Natural killer cell treated with Interleukin-12 subunit alpha and Interleukin-12 subunit beta and Interleukin-15 and Interleukin-18, amount 100 ng/mL, for 72 hours (primary cell): ENCODE measurements around the gene ATN1. TPM values are rescaled to one million over a fixed set of nuclear protein-coding genes. Genes with fewer than 3 reads are reported as not detected.

Source experiments
- ATAC-seq, 2 donors: fragments of 150-1000 bp; cut with Tn5 transposase in 1 of 2; sonication (Bioruptor Pico), chemical (Tn5 transposase) in 1 of 2; 2 replicates each; pipeline ENCODE4 v1.10.0; 2021
- DNase-seq: peaks from one replicate; pipeline ENCODE4 v3.0.0; 2022; ENCODE audit warnings: low spot score
- H3K27ac Mint-ChIP-seq, 2 donors: 1 replicate in 1 of 2; 2 replicates in 1 of 2; pipeline ENCODE4 v1.8.0; 2022; ENCODE audit warnings: mixed read lengths in 2 of 2, mild to moderate bottlenecking in 1 of 2, moderate library complexity in 1 of 2
- H3K27me3 Mint-ChIP-seq, 2 donors: 1 replicate in 1 of 2; 2 replicates in 1 of 2; pipeline ENCODE4 v1.8.0; 2022; ENCODE audit warnings: mixed read lengths in 2 of 2
- H3K36me3 Mint-ChIP-seq: one replicate; pipeline ENCODE4 v1.8.0; 2022; ENCODE audit warnings: mixed read lengths
- H3K4me1 Mint-ChIP-seq, 2 donors: 1 replicate in 1 of 2; 2 replicates in 1 of 2; pipeline ENCODE4 v1.8.0; 2022; ENCODE audit warnings: low read depth in 2 of 2, mixed read lengths in 2 of 2, mild to moderate bottlenecking in 1 of 2
- H3K4me3 Mint-ChIP-seq: one replicate; pipeline ENCODE4 v1.8.0; 2022; ENCODE audit warnings: mixed read lengths
- H3K9me3 Mint-ChIP-seq: 2 replicates; pipeline ENCODE4 v1.8.0; 2022; ENCODE audit warnings: mixed read lengths
- total RNA-seq, 2 donors: library from RNA; stranded (reverse); gene quantifications; one replicate each; pipeline ENCODE4 v1.2.3, GENCODE V29; 2022

The ATN1 gene
- total RNA-seq, 2 donors from 2014 or later: 36.5 to 62.2 TPM

DNA sequence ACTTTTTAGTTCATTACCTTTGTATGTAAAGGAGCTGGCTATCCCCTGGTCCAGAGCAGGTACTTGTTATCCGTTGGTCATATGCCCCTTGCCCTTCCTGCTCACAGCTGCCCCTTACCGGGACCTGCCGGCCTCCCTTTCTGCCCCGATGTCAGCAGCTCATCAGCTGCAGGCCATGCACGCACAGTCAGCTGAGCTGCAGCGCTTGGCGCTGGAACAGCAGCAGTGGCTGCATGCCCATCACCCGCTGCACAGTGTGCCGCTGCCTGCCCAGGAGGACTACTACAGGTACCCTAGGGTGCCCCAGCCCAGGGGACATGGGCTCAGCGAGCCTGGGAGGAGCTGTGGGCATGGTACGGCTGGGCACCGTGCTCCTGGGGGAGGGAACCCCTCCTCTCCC lies 13.5 kb downstream of the ATN1 start:
- Mint-ChIP-seq H3K9me3 (no peaks in the 10 kb centered on the region), H3K27me3 (no peaks in the 10 kb centered on the region), H3K27ac (no peak overlapping the region), H3K36me3 (no peaks in the 10 kb centered on the region), H3K4me1 (peaks cover 38 to 53% of the 10 kb centered on the region in 2 donors), H3K4me3 (no peak overlapping the region)
- ATAC-seq (no peak), DNase-seq (no peak)

DNA sequence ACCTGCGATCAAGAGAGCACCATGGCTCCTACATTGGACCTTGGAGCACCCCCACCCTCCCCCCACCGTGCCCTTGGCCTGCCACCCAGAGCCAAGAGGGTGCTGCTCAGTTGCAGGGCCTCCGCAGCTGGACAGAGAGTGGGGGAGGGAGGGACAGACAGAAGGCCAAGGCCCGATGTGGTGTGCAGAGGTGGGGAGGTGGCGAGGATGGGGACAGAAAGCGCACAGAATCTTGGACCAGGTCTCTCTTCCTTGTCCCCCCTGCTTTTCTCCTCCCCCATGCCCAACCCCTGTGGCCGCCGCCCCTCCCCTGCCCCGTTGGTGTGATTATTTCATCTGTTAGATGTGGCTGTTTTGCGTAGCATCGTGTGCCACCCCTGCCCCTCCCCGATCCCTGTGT lies 14.0 kb downstream of the ATN1 start:
- DNase-seq: no peak
- Mint-ChIP-seq H3K4me3 (no peak overlapping the region), H3K27ac (peak overlapping the region in 1 of 2 donors; percentile 97)

DNA sequence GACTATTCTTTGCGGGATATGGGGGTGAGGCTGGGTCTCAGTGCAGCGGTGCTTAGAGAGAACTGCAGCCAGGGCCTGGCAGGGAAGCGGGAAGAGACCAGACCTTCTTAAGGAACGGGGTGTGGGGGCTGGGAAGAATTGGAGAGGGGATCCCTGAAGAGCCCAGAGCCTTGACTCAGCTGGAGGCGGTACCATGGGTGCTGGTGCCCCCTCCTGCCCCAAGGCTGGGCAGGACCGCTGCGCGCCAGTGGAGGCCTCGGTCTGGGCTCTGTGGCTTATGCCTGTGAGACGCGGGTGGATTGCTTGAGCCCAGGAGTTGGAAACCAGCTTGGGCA lies 14.5 kb downstream of the ATN1 start:
- DNase-seq (no peak), ATAC-seq (no peak)
- no peaks in the 10 kb centered on the region for H3K9me3 Mint-ChIP-seq
- H3K4me1 Mint-ChIP-seq: peaks cover 38 to 54% of the 10 kb centered on the region in 2 donors
- no peak overlapping the region for H3K4me3 Mint-ChIP-seq
- no peaks in the 10 kb centered on the region for H3K27me3 Mint-ChIP-seq
- peak overlapping the region; percentile 95 to 97 for H3K27ac Mint-ChIP-seq
- H3K36me3 Mint-ChIP-seq: no peaks in the 10 kb centered on the region

More for the DNA sequence above, 14.0 kb downstream of the ATN1 start:
- Mint-ChIP-seq H3K27me3 (no peaks in the 10 kb centered on the region), H3K4me1 (peaks cover 37 to 52% of the 10 kb centered on the region in 2 donors), H3K36me3 (no peaks in the 10 kb centered on the region), H3K9me3 (no peaks in the 10 kb centered on the region)
- no peak for ATAC-seq

DNA sequence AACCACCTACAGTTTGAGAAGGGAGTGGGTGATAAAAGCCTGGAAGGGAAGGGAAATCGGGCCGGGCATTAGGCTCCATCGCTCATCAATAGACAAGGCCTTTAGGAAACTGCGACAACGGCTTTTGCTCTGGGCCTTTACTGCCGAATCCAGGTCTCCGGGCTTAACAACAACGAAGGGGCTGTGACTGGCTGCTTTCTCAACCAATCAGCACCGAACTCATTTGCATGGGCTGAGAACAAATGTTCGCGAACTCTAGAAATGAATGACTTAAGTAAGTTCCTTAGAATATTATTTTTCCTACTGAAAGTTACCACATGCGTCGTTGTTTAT lies 15.6 kb downstream of the ATN1 start:
- H3K27me3 Mint-ChIP-seq: no peaks in the 10 kb centered on the region
- ATAC-seq: peak; percentile 47 to 57
- peaks cover 42 to 58% of the 10 kb centered on the region in 2 donors for H3K4me1 Mint-ChIP-seq
- no peaks in the 10 kb centered on the region for H3K9me3 Mint-ChIP-seq
- DNase-seq: no peak
- peak overlapping the region; percentile 85 for H3K4me3 Mint-ChIP-seq
- no peaks in the 10 kb centered on the region for H3K36me3 Mint-ChIP-seq
- H3K27ac Mint-ChIP-seq: peak overlapping the region; percentile 95 to 97

DNA sequence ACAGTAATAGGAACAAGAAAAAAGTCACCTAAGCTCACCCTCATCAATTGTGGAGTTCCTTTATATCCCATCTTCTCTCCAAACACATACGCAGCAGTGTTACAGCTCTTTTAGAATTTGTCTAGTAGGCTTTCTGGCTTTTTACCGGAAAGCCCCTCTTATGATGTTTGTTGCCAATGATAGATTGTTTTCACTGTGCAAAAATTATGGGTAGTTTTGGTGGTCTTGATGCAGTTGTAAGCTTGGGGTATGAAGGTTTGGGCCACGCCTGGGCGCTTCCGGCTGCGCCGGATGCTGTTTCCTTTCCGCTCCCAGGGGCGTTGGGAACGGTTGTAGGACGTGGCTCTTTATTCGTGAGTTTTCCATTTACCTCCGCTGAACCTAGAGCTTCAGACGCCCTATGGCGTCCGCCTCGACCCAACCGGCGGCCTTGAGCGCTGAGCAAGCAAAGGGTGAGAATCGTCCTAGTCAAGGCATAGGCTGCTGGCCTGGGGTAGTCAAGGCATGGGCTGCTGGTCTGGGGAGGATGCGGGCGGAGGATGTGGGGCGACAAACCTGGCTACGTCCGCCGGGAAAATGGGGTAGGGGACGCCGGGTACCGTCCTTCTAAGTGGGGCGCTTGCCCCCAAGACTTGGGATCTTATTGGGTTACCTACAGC lies 16.1 kb downstream of the ATN1 start, which contains the start of the genes C12orf57 and RNU7-1:
C12orf57 (plus strand) TSS at position 301 of the 659 bp plus-strand sequence; CDS start at position 401, 100 bp downstream.
RNU7-1 (plus strand) TSS at position 95 of the 659 bp plus-strand sequence.
- Mint-ChIP-seq H3K9me3 (no peaks in the 10 kb centered on the region), H3K4me3 (peak within 1 kb of the TSS; percentile 85), H3K36me3 (no peaks in the 10 kb centered on the region), H3K4me1 (peaks cover 45 to 62% of the 10 kb centered on the region in 2 donors), H3K27me3 (no peaks in the 10 kb centered on the region), H3K27ac (peak within 1 kb of the TSS; percentile 95 to 97)
- DNase-seq (peak; percentile 92), ATAC-seq (peak; percentile 87 to 89)

DNA sequence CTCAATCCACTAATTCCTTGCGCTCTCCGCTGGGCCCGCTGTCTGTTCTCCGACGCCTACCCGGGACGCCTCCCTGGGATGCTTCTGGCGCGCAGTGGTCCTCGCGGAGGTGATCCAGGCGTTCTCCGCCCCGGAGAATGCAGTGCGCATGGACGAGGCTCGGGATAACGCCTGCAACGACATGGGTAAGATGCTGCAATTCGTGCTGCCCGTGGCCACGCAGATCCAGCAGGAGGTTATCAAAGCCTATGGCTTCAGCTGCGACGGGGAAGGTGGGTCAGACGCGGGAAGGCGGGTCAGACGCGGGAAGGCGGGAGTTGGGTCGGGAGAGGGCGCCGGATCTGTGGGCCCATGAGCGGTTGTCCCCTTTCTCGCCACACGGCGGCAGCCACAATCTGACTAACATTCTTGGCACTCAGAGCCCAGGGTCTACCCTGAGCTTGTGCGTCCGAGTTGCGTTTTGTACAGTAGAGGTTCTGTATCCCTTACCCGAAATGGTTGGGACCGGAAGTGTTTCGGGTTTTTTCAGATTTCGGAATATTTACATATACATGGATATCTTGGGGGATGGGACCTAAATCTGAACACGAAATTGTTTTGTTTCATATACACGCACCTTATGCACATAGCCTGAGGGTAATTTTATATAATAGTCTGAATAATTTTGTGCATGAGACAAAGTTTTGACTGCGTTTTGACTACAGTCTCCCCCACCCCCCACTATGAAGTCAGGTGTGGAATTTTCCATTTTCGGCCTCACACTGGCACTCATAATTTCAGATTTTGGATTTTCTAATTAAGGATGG lies 16.8 kb downstream of the ATN1 start:
- ATAC-seq (peak; percentile 71 to 72), DNase-seq (peak; percentile 93)
- no peaks in the 10 kb centered on the region for H3K9me3 Mint-ChIP-seq
- peaks cover 51 to 62% of the 10 kb centered on the region in 2 donors for H3K4me1 Mint-ChIP-seq
- H3K36me3 Mint-ChIP-seq: no peaks in the 10 kb centered on the region
- no peaks in the 10 kb centered on the region for H3K27me3 Mint-ChIP-seq
- H3K4me3 Mint-ChIP-seq: peak overlapping the region; percentile 85
- peak overlapping the region; percentile 95 to 97 for H3K27ac Mint-ChIP-seq

DNA sequence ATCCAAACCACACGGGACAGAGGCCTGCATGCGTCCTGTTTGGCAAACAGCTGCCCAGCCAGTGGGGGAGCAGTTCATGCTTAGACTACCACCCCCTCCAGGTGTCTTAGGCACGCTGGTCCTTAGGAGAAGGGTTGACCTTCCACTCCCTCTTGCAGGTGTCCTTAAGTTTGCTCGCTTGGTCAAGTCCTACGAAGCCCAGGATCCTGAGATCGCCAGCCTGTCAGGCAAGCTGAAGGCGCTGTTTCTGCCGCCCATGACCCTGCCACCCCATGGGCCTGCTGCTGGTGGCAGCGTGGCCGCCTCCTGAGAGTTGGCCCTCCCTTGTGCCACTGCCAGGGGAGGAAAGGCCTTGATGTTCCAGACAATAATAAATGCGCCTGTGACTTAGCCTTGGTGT lies 17.9 kb downstream of the ATN1 start:
- Mint-ChIP-seq H3K9me3 (no peaks in the 10 kb centered on the region), H3K27ac (peak overlapping the region; percentile 95 to 97), H3K36me3 (no peaks in the 10 kb centered on the region), H3K27me3 (no peaks in the 10 kb centered on the region), H3K4me3 (peak overlapping the region; percentile 85), H3K4me1 (peaks cover 61 to 67% of the 10 kb centered on the region in 2 donors)
- DNase-seq: no peak
- ATAC-seq: no peak

DNA sequence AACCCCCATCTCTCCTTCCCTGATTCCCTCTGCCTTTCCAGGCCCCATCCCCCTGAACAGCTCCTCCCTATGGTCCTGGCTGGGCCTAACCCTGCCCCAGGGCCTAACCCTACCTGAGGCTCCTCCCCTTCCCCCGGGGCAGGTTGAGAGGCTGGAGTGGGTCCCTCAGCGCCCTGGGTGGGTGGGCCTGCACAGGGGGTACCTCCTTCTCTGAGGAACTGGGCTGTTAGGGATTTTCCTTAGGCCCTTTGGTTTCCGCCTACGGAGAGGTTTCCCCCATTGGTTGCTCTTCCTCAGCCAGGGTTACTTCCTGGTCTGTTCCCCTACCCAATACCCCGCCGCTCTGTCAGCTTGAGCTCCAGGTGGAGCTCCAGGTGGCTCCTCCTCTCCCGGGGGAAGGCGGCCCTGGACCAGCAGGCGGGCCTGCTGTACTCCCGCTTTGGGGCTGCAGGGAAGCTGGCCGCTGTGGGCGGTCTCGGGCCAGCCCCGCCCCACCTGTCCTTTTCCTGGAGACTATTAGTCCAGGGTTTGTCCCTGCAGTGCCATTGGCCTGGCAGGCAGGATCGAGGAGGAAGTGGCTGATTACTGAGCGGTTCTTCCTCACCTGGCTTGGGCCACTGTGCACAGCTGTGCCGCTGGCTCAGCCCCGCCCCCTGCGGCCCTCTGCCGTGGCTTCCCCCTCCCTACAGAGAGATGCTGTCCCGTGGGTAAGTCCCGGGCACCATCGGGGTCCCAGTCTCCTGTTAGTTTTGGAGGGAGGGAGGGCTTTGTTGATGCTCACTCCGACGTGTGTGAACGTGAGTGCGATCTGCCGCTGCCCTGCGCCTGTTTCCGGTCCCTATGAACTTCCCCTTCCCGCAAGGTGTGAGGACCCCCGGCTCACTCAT lies 18.5 kb downstream of the ATN1 start:
- Mint-ChIP-seq H3K27ac (peak overlapping the region; percentile 95 to 97), H3K9me3 (no peaks in the 10 kb centered on the region), H3K4me1 (peaks cover 66 to 72% of the 10 kb centered on the region in 2 donors), H3K36me3 (no peaks in the 10 kb centered on the region), H3K4me3 (peak overlapping the region; percentile 85), H3K27me3 (no peaks in the 10 kb centered on the region)
- ATAC-seq: no peak
- DNase-seq: no peak

DNA sequence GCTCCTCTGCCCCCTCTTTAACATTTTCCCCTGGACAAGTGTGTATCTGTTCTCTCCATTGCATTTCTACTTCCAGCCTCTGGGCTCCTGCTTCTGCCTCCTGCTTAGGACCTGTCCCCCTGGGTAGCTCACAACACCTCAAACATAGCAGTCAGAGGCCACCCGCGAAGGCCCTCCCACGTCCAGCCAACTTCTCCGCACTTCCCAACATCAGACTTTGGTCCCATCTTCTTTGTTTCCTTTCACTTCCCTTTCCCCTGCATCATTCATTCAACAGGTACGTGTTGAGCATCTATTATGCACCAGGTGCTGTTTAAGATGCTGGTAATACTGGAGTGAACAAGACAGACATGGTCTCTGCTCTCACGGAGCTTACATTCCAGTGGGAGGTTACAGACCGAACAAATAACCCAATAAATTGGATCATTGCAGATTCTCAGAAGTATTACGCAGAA lies 19.2 kb downstream of the ATN1 start:
- no peaks in the 10 kb centered on the region for H3K9me3 Mint-ChIP-seq
- ATAC-seq (no peak), DNase-seq (no peak)
- H3K27me3 Mint-ChIP-seq: no peaks in the 10 kb centered on the region
- peak overlapping the region; percentile 85 for H3K4me3 Mint-ChIP-seq
- no peaks in the 10 kb centered on the region for H3K36me3 Mint-ChIP-seq
- H3K27ac Mint-ChIP-seq: peak overlapping the region; percentile 95 to 97
- peaks cover 69 to 75% of the 10 kb centered on the region in 2 donors for H3K4me1 Mint-ChIP-seq

DNA sequence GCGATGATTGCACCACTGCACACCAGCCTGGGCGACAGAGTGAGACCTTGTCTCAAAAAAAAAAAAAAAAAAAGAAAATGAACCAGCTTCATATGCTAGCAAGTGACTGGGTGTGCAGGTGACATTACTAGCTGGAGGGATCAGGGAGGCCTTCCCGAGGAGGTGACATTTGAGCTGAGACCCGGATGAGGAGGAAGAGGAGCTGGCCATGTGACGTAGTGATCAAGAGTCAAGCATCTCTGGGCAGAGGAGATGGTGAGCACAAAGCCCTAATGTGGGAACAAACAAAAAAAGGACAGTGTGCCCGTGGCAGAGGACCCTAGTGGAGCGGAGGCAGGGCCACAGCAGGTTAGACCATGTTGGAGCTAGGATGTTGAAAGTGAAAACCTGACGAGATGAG lies 19.9 kb downstream of the ATN1 start:
- peak overlapping the region; percentile 7 for H3K4me3 Mint-ChIP-seq
- H3K4me1 Mint-ChIP-seq: peaks cover 73 to 79% of the 10 kb centered on the region in 2 donors
- no peaks in the 10 kb centered on the region for H3K27me3 Mint-ChIP-seq
- H3K36me3 Mint-ChIP-seq: no peaks in the 10 kb centered on the region
- H3K9me3 Mint-ChIP-seq: no peaks in the 10 kb centered on the region
- no peak for DNase-seq
- peak overlapping the region; percentile 95 to 97 for H3K27ac Mint-ChIP-seq
- ATAC-seq: no peak

DNA sequence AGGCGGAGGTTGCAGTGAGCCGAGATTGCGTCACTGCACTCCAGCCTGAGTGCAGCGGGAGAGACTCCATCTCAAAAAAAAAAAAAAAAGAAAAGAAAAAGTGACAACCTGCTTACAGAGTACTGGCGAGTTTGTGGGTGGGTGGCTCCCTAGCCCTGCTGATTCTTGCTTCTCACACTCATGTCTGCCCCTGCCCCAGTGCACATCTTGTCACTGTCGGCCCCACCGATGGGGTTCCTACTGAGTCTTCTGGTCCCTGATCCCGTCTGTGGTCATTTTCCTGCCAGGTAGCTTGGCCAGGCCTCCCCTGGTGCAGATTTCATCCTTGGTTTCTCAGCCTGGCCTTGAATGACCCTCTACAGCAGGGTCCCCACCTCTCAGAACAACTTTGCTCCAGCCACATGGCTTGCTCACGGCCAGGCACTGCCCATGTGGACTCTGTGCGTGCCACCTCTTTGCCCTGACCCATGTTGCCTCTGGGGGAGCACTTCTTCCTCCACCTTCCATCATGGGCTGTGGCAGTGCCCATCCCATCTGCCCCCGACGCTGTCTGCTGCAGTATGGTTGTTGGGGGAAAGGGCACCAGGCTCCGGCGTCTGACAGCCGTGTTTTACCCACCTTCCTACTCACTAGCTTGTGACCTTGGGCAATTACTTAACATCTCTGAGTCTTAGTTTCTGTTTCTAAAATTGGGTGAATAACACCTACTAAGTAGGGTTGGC lies 21.3 kb downstream of the ATN1 start:
- Mint-ChIP-seq H3K27me3 (no peaks in the 10 kb centered on the region), H3K36me3 (no peaks in the 10 kb centered on the region), H3K4me3 (peak overlapping the region; percentile 65), H3K27ac (peak overlapping the region; percentile 95 to 97), H3K4me1 (peaks cover 76 to 80% of the 10 kb centered on the region in 2 donors), H3K9me3 (no peaks in the 10 kb centered on the region)
- ATAC-seq (peak in 1 of 2 donors; percentile 3), DNase-seq (no peak)

DNA sequence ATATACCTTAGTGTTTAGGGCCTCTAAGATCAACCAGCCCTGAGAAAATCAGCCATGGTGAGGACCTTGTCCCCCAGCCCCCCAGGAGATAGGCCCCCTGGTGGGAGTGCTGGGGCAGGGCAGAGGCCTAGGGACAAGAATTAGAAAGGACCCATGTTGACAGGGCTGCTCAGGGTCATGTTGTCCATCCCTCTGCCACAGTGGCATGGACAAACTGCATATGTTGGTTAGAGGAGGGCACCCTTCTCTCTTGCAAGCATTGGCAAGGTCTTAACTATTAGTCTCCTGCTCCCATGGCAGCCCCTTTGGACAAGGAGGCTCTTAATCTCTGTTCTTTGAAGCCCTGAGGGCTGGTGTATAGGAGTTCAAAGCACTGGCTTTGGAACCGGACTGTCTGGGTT lies 22.6 kb downstream of the ATN1 start:
- H3K9me3 Mint-ChIP-seq: no peaks in the 10 kb centered on the region
- H3K36me3 Mint-ChIP-seq: no peaks in the 10 kb centered on the region
- peak overlapping the region; percentile 95 to 97 for H3K27ac Mint-ChIP-seq
- ATAC-seq (no peak), DNase-seq (no peak)
- no peaks in the 10 kb centered on the region for H3K27me3 Mint-ChIP-seq
- H3K4me3 Mint-ChIP-seq: peak overlapping the region; percentile 92
- peaks cover 77 to 79% of the 10 kb centered on the region in 2 donors for H3K4me1 Mint-ChIP-seq
